Measurements from ENCODE around the gene DDN.
A peak's percentile ranks its signal among the peaks of the same experiment; 100 is the strongest.

Gene DDN

DNA sequence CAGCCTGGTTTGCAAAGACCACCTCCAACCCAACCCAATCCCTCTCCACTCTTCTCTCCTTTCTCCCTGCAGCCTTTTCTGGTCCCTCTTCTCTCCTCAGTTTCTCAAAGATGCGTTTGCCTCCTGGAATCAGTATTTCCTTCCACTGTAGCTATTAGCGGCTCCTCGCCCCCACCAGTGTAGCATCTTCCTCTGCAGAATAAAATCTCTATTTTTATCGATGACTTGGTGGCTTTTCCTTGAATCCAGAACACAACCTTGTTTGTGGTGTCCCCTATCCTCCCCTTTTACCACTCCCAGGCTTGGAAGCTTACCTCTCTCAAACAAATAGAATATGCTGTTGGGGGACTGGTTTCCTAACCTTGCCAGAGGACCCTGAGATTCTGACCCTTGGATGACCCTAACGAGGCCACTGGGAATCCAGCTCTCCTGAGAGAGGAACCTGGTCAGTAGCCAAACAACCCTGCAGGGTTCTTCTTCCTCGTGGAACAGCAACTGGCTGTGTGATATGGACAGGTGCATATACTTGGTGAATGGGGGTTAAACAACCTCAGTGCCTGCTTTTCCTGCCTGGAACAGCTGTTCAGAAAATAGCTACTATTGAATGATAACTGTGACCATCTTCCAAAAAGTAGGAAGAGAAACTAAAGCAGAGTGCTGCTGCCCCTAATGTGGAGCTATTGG, 16.6 kb downstream of the DDN start:
- H3K4me1 ChIP-seq (ENCODE audit: control insufficient read depth in 1 of 2, insufficient read depth in 2 of 2, low read length in 2 of 2): peaks cover 32 to 42% of the 10 kb centered on the region in 2 donors
- H3K27ac ChIP-seq (ENCODE audit: low read depth, low read length): no peak overlapping the region
- peaks cover 70 to 73% of the 10 kb centered on the region in 2 donors for H3K27me3 ChIP-seq (ENCODE audit: control insufficient read depth in 1 of 2, insufficient read depth in 2 of 2, low read length in 2 of 2)
- H3K9ac ChIP-seq (ENCODE audit: low read depth in 1 of 2, low read length in 2 of 2): no peak overlapping the region
- H3K36me3 ChIP-seq (ENCODE audit: control insufficient read depth in 1 of 2, insufficient read depth in 2 of 2, low read length in 2 of 2): no peaks in the 10 kb centered on the region
- no peak overlapping the region for H3K4me3 ChIP-seq (ENCODE audit: low read depth in 1 of 2, low read length in 2 of 2)
- H3K9me3 ChIP-seq (ENCODE audit: control insufficient read depth in 1 of 2, low read length in 2 of 2): no peaks in the 10 kb centered on the region

DNA sequence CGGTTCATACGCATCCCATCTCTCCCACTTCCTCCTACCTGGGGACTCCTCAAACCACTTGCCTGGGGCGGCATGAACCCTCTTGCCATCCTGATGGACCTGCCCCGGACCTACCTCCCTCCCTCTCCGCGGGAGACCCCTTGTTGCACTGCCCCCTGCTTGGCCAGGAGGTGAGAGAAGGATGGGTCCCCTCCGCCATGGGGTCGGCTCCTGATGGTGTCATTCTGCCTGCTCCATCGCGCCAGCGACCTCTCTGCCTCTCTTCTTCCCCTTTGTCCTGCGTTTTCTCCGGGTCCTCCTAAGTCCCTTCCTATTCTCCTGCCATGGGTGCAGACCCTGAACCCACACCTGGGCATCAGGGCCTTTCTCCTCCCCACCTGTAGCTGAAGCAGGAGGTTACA, 17.4 kb downstream of the DDN start:
- no peak overlapping the region for H3K9ac ChIP-seq (ENCODE audit: low read depth in 1 of 2, low read length in 2 of 2)
- H3K9me3 ChIP-seq (ENCODE audit: control insufficient read depth in 1 of 2, low read length in 2 of 2): no peaks in the 10 kb centered on the region
- H3K4me3 ChIP-seq (ENCODE audit: low read depth in 1 of 2, low read length in 2 of 2): peak overlapping the region; percentile 62 to 65
- no peak overlapping the region for H3K27ac ChIP-seq (ENCODE audit: low read depth, low read length)
- H3K27me3 ChIP-seq (ENCODE audit: control insufficient read depth in 1 of 2, insufficient read depth in 2 of 2, low read length in 2 of 2): peaks cover 76 to 81% of the 10 kb centered on the region in 2 donors
- no peaks in the 10 kb centered on the region for H3K36me3 ChIP-seq (ENCODE audit: control insufficient read depth in 1 of 2, insufficient read depth in 2 of 2, low read length in 2 of 2)
- peaks cover 38 to 46% of the 10 kb centered on the region in 2 donors for H3K4me1 ChIP-seq (ENCODE audit: control insufficient read depth in 1 of 2, insufficient read depth in 2 of 2, low read length in 2 of 2)

DNA sequence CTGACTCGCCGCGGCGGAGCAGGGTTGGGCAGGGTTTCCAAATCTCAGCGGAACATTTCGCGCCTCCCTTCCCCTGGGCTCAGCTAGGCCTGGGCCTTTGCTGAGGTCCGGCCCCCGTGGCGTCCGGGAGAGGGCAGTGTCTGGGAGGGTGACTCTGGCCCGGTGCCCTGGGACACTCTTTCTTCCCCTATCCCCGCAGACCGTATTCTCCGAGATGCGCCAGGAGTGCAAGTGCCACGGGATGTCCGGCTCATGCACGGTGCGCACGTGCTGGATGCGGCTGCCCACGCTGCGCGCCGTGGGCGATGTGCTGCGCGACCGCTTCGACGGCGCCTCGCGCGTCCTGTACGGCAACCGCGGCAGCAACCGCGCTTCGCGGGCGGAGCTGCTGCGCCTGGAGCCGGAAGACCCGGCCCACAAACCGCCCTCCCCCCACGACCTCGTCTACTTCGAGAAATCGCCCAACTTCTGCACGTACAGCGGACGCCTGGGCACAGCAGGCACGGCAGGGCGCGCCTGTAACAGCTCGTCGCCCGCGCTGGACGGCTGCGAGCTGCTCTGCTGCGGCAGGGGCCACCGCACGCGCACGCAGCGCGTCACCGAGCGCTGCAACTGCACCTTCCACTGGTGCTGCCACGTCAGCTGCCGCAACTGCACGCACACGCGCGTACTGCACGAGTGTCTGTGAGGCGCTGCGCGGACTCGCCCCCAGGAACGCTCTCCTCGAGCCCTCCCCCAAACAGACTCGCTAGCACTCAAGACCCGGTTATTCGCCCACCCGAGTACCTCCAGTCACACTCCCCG, 18.0 kb downstream of the DDN start:
- Histone ChIP-seq H3K36me3 (ENCODE audit: control insufficient read depth in 1 of 2, insufficient read depth in 2 of 2, low read length in 2 of 2) (no peaks in the 10 kb centered on the region), H3K27me3 (ENCODE audit: control insufficient read depth in 1 of 2, insufficient read depth in 2 of 2, low read length in 2 of 2) (peaks cover 76 to 82% of the 10 kb centered on the region in 2 donors), H3K4me1 (ENCODE audit: control insufficient read depth in 1 of 2, insufficient read depth in 2 of 2, low read length in 2 of 2) (peaks cover 38 to 46% of the 10 kb centered on the region in 2 donors), H3K9me3 (ENCODE audit: control insufficient read depth in 1 of 2, low read length in 2 of 2) (no peaks in the 10 kb centered on the region), H3K4me3 (ENCODE audit: low read depth in 1 of 2, low read length in 2 of 2) (peak overlapping the region; percentile 62 to 65), H3K9ac (ENCODE audit: low read depth in 1 of 2, low read length in 2 of 2) (peak overlapping the region in 1 of 2 donors; percentile 18), H3K27ac (ENCODE audit: low read depth, low read length) (no peak overlapping the region)

DNA sequence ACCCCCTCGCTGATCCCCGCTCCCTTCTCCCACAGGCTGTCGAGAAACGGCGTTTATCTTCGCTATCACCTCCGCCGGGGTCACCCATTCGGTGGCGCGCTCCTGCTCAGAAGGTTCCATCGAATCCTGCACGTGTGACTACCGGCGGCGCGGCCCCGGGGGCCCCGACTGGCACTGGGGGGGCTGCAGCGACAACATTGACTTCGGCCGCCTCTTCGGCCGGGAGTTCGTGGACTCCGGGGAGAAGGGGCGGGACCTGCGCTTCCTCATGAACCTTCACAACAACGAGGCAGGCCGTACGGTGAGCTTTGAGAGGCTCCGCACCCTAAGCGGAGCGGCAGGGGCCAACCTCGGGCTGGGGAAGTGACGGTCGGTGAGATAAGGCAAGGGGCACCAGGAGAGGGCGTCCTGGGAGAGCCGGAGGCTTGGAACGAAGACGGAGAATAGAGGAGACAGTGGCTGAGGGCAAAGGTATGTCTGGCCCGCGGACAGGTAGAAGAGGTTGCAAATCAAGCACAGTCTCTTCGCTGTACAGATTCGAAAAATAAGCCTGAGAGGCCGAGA, 18.7 kb downstream of the DDN start:
- peaks cover 73 to 86% of the 10 kb centered on the region in 2 donors for H3K27me3 ChIP-seq (ENCODE audit: control insufficient read depth in 1 of 2, insufficient read depth in 2 of 2, low read length in 2 of 2)
- H3K9me3 ChIP-seq (ENCODE audit: control insufficient read depth in 1 of 2, low read length in 2 of 2): no peaks in the 10 kb centered on the region
- H3K4me3 ChIP-seq (ENCODE audit: low read depth in 1 of 2, low read length in 2 of 2): peak overlapping the region; percentile 62 to 65
- no peaks in the 10 kb centered on the region for H3K36me3 ChIP-seq (ENCODE audit: control insufficient read depth in 1 of 2, insufficient read depth in 2 of 2, low read length in 2 of 2)
- peak overlapping the region in 1 of 2 donors; percentile 18 for H3K9ac ChIP-seq (ENCODE audit: low read depth in 1 of 2, low read length in 2 of 2)
- no peak overlapping the region for H3K27ac ChIP-seq (ENCODE audit: low read depth, low read length)
- peaks cover 38 to 46% of the 10 kb centered on the region in 2 donors for H3K4me1 ChIP-seq (ENCODE audit: control insufficient read depth in 1 of 2, insufficient read depth in 2 of 2, low read length in 2 of 2)

DNA sequence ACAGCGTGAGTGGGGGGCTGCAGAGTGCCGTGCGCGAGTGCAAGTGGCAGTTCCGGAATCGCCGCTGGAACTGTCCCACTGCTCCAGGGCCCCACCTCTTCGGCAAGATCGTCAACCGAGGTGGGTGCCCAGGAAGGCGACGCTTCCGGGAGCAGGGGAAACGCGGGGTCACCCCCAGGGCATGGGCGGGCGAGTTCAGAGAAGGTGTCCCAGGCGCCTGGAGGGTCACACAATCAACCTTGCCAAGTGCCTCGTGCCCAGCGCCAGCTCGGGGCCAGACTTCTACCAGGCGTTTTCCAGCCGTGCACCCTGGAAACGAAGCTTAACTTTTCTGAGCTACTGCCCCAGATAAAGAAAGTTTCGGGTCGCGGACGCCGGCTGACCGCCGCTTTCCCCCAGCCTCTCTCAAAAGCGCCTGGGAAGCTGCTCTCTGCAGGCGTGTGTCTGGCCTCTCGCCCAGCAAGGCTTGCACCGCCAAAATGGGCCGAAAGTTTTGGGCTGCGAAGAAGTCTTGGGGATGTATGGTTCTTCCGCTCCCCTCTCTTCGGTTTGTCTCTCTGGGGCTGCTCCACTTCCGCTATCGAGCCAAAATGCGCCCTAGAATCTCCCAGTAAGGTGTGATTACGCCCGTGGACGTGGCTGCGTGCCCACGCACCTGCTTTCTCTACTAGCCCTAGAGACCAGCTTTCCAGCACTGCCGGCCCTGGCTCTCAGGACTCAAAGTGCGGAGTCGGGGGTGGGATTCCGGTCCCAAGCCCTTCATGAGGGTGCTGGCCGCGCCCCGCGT, 19.4 kb downstream of the DDN start:
- H3K4me1 ChIP-seq (ENCODE audit: control insufficient read depth in 1 of 2, insufficient read depth in 2 of 2, low read length in 2 of 2): peaks cover 38 to 46% of the 10 kb centered on the region in 2 donors
- no peaks in the 10 kb centered on the region for H3K9me3 ChIP-seq (ENCODE audit: control insufficient read depth in 1 of 2, low read length in 2 of 2)
- peaks cover 67 to 82% of the 10 kb centered on the region in 2 donors for H3K27me3 ChIP-seq (ENCODE audit: control insufficient read depth in 1 of 2, insufficient read depth in 2 of 2, low read length in 2 of 2)
- no peaks in the 10 kb centered on the region for H3K36me3 ChIP-seq (ENCODE audit: control insufficient read depth in 1 of 2, insufficient read depth in 2 of 2, low read length in 2 of 2)
- H3K4me3 ChIP-seq (ENCODE audit: low read depth in 1 of 2, low read length in 2 of 2): peak overlapping the region; percentile 62 to 65
- peak overlapping the region in 1 of 2 donors; percentile 32 for H3K9ac ChIP-seq (ENCODE audit: low read depth in 1 of 2, low read length in 2 of 2)
- H3K27ac ChIP-seq (ENCODE audit: low read depth, low read length): no peak overlapping the region

DNA sequence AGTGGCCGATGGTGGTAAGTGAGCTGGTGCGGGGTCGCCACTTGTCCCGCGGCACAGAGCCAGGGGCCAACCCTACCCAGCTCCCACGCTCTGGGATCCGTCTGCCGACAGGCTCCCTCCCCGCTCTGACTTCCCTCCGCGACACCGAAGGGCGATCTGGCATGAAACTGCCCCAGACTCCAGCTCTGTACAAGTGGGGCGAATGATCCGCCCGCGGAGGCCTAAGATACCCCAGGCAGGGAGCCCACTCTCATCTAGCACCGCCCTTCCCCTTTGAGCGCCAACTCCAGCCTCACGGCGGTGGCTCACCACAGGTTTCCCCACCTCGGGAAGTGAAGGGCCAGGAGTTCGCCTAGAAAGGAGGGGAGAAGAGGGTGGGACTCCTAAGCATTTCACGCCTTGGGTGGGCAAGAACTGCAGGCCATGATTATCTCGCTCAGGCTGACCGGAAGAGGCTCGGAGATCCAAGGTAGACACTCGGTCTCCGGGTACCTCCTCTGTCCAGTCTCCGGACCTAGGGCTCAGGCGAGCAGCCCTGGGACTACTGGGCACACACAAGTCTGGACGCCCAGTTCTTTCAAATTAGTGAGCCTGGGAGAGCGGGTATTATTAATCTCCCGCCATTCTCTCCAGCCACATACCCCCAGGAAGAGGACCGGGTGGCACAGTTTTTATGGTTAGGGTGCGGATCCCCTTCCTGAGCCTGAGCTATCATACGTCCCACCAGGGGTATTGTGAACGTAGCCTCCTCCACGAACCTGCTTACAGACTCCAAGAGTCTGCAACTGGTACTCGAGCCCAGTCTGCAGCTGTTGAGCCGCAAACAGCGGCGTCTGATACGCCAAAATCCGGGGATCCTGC, 20.2 kb downstream of the DDN start:
- H3K27ac ChIP-seq (ENCODE audit: low read depth, low read length): no peak overlapping the region
- H3K9me3 ChIP-seq (ENCODE audit: control insufficient read depth in 1 of 2, low read length in 2 of 2): no peaks in the 10 kb centered on the region
- H3K36me3 ChIP-seq (ENCODE audit: control insufficient read depth in 1 of 2, insufficient read depth in 2 of 2, low read length in 2 of 2): no peaks in the 10 kb centered on the region
- peak overlapping the region in 1 of 2 donors; percentile 60 for H3K9ac ChIP-seq (ENCODE audit: low read depth in 1 of 2, low read length in 2 of 2)
- peaks cover 38 to 46% of the 10 kb centered on the region in 2 donors for H3K4me1 ChIP-seq (ENCODE audit: control insufficient read depth in 1 of 2, insufficient read depth in 2 of 2, low read length in 2 of 2)
- peak overlapping the region; percentile 62 to 65 for H3K4me3 ChIP-seq (ENCODE audit: low read depth in 1 of 2, low read length in 2 of 2)
- H3K27me3 ChIP-seq (ENCODE audit: control insufficient read depth in 1 of 2, insufficient read depth in 2 of 2, low read length in 2 of 2): peaks cover 65 to 81% of the 10 kb centered on the region in 2 donors

DNA sequence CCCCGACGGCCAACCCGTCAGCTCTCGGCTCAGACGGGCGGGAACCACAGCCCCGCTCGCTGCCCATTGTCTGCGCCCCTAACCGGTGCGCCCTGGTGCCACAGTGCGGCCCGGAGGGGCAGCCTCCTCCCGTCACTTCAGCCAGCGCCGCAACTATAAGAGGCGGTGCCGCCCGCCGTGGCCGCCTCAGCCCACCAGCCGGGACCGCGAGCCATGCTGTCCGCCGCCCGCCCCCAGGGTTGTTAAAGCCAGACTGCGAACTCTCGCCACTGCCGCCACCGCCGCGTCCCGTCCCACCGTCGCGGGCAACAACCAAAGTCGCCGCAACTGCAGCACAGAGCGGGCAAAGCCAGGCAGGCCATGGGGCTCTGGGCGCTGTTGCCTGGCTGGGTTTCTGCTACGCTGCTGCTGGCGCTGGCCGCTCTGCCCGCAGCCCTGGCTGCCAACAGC, 20.9 kb downstream of the DDN start, which contains the start of gene WNT1:
TSS of gene WNT1 (plus strand) at position 32 of the 450 bp plus-strand sequence. CDS start at position 361, 329 bp downstream.
- peaks cover 72 to 81% of the 10 kb centered on the region in 2 donors for H3K27me3 ChIP-seq (ENCODE audit: control insufficient read depth in 1 of 2, insufficient read depth in 2 of 2, low read length in 2 of 2)
- no peaks in the 10 kb centered on the region for H3K36me3 ChIP-seq (ENCODE audit: control insufficient read depth in 1 of 2, insufficient read depth in 2 of 2, low read length in 2 of 2)
- H3K9me3 ChIP-seq (ENCODE audit: control insufficient read depth in 1 of 2, low read length in 2 of 2): no peaks in the 10 kb centered on the region
- H3K27ac ChIP-seq (ENCODE audit: low read depth, low read length): no peak within 1 kb of the TSS
- H3K9ac ChIP-seq (ENCODE audit: low read depth in 1 of 2, low read length in 2 of 2): peak within 1 kb of the TSS in 1 of 2 donors; percentile 60
- peaks cover 38 to 46% of the 10 kb centered on the region in 2 donors for H3K4me1 ChIP-seq (ENCODE audit: control insufficient read depth in 1 of 2, insufficient read depth in 2 of 2, low read length in 2 of 2)
- peak within 1 kb of the TSS; percentile 62 to 65 for H3K4me3 ChIP-seq (ENCODE audit: low read depth in 1 of 2, low read length in 2 of 2)

DNA sequence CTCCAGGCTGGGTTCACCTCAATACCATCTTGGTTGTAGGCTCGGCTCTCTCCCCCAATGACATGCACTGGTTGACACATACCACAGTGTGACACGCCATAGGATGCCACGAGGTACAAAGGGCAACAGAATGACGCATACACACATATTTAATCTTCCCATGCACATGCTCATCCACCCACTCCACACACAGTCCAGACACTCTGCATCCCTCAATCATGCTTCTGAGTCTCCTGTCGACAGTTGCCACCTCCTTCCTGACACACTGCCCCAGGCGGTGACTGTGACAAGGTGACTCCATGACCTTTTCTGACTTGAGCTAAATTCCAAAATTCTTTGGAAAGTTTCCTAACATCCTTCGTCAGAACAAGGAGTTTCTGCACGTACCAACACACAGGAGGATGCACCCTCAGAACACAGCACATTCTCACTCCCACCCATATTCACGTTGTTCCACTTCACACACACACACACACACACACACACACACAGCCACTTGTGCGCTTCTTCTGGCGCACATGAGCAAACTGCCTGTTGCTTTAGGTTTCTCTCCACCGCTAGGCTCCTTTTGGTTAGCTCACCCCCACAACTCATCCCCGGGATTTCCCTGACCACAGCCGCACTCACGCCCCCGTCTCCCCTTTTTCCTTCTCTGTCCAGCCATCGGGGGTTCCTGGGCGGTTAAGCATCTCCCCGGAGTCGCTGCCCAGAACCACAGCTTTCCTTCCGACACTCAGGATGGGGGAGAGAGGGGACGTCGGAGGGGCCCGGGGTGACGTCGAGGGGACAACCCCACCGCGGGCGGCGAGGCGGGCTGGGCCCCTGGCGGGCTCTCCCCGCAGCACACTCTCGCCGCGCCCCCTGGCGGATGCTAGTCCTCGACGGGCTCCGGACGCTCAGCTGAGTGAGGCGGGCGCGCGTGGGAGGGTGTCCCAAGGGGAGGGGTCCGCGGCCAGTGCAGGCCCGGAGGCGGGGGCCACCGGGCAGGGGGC, 21.6 kb downstream of the DDN start:
- peaks cover 75 to 85% of the 10 kb centered on the region in 2 donors for H3K27me3 ChIP-seq (ENCODE audit: control insufficient read depth in 1 of 2, insufficient read depth in 2 of 2, low read length in 2 of 2)
- H3K36me3 ChIP-seq (ENCODE audit: control insufficient read depth in 1 of 2, insufficient read depth in 2 of 2, low read length in 2 of 2): no peaks in the 10 kb centered on the region
- no peak overlapping the region for H3K4me3 ChIP-seq (ENCODE audit: low read depth in 1 of 2, low read length in 2 of 2)
- no peaks in the 10 kb centered on the region for H3K9me3 ChIP-seq (ENCODE audit: control insufficient read depth in 1 of 2, low read length in 2 of 2)
- H3K9ac ChIP-seq (ENCODE audit: low read depth in 1 of 2, low read length in 2 of 2): no peak overlapping the region
- H3K4me1 ChIP-seq (ENCODE audit: control insufficient read depth in 1 of 2, insufficient read depth in 2 of 2, low read length in 2 of 2): peaks cover 38 to 46% of the 10 kb centered on the region in 2 donors
- no peak overlapping the region for H3K27ac ChIP-seq (ENCODE audit: low read depth, low read length)
